ENCODE results near the gene WNT8B. TPM values are rescaled to one million over a fixed set of nuclear protein-coding genes. Genes with fewer than 3 reads are reported as not detected.

The WNT8B gene
- total RNA-seq, 4 donors from 2014 or later, result 0.28 TPM; not detected in 3

GRCh38 chr10:100489396-100489795, 26.6 kb downstream of the WNT8B start:
- H3K9me3 ChIP-seq, result no peaks in the 10 kb centered on the region
- no peaks in the 10 kb centered on the region for H3K4me1 ChIP-seq
- intact Hi-C loops (cut with DNase I; ENCODE audit: low total_unique reads), result no loop called here
- H3K27me3 ChIP-seq, result no peaks in the 10 kb centered on the region
- no peaks in the 10 kb centered on the region for H3K36me3 ChIP-seq
- no peak overlapping the region for H3K4me3 ChIP-seq
- DNase-seq, result no peak
- H3K27ac ChIP-seq, result no peak overlapping the region
- TF ChIP-seq POLR2A (IDR thresholded peaks at IDR 0.05), result no peak
- no peak for TF ChIP-seq CTCF (IDR thresholded peaks at IDR 0.05)

DNA sequence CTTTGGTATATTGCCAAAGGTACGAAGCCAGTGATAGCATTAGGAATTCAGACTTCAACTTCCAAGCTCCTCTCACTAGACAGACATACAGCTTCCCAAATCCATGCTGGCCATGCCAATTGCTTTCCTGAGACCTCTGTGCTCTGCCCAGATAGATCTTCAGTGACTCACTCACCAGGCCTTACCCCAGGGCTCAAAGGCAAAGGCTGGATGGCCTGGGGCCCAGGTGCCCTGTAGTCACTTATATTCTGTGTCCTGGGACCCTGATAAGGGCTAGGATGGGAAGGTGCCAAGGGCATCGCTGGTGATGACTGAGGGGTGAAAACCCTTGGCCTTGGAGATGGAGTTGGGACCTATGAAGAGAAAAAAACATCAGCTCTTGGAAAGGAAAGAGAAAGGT, 27.7 kb downstream of the WNT8B start:
- H3K36me3 ChIP-seq, result no peaks in the 10 kb centered on the region

GRCh38 chr10:100496567-100496966, 33.8 kb downstream of the WNT8B start:
- H3K4me3 ChIP-seq, result no peak overlapping the region
- no peak for DNase-seq
- intact Hi-C loops (cut with DNase I; ENCODE audit: low total_unique reads), result no loop called here
- no peak overlapping the region for H3K27ac ChIP-seq
- no peaks in the 10 kb centered on the region for H3K9me3 ChIP-seq
- no peaks in the 10 kb centered on the region for H3K27me3 ChIP-seq
- TF ChIP-seq POLR2A (IDR thresholded peaks at IDR 0.05) (no peak), CTCF (IDR thresholded peaks at IDR 0.05) (no peak)
- H3K4me1 ChIP-seq, result no peaks in the 10 kb centered on the region
- H3K36me3 ChIP-seq, result no peaks in the 10 kb centered on the region

More for the DNA sequence above, 27.7 kb downstream of the WNT8B start:
- TF ChIP-seq CTCF (IDR thresholded peaks at IDR 0.05) (no peak), POLR2A (IDR thresholded peaks at IDR 0.05) (no peak)
- Histone ChIP-seq H3K4me1 (no peaks in the 10 kb centered on the region), H3K27ac (no peak overlapping the region), H3K27me3 (no peaks in the 10 kb centered on the region), H3K4me3 (no peak overlapping the region), H3K9me3 (no peaks in the 10 kb centered on the region)
- no peak for DNase-seq
- intact Hi-C loops (cut with DNase I; ENCODE audit: low total_unique reads), result no loop called here

DNA sequence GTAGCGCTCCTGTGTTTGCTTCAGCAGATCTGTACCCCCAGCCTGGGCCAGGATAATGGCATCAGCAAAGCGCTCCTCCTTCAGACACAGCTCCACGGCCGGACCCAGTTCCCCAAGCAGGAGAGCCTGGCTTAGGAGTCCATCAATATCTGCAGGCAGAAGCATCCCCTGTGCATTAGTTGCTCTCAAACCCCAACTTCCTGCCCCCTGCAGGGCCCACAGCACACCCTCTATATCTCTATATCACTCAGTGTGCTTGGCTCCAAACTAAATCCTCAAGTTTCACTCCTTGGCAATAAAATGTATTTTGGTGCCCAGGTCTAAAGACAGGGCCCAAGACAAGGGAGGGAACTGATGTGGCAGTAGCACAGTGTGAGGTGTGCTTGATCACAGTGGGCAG, 35.2 kb downstream of the WNT8B start:
- TF ChIP-seq POLR2A (IDR thresholded peaks at IDR 0.05) (no peak), CTCF (IDR thresholded peaks at IDR 0.05) (no peak)
- Histone ChIP-seq H3K36me3 (no peaks in the 10 kb centered on the region), H3K4me3 (no peak overlapping the region), H3K4me1 (no peaks in the 10 kb centered on the region), H3K27me3 (no peaks in the 10 kb centered on the region), H3K27ac (no peak overlapping the region), H3K9me3 (no peaks in the 10 kb centered on the region)
- intact Hi-C loops (cut with DNase I; ENCODE audit: low total_unique reads), result no loop called here
- no peak for DNase-seq

- Histone ChIP-seq H3K9me3 (no peaks in the 10 kb centered on the region), H3K4me3 (no peak overlapping the region), H3K4me1 (no peaks in the 10 kb centered on the region), H3K36me3 (no peaks in the 10 kb centered on the region), H3K27me3 (no peaks in the 10 kb centered on the region), H3K27ac (no peak overlapping the region)
- TF ChIP-seq CTCF (IDR thresholded peaks at IDR 0.05) (no peak), POLR2A (IDR thresholded peaks at IDR 0.05) (no peak)
- intact Hi-C loops (cut with DNase I; ENCODE audit: low total_unique reads), result no loop called here
- no peak for DNase-seq
These were observed 38.6 kb downstream of the WNT8B start for GRCh38 chr10:100501423-100501822.

Measured in uterus (tissue), 4 donors.